OCI-LY3 (cell line): ENCODE measurements around the gene IKZF2.

Experiments used
- CTCF ChIP-seq: fragments of 200-600, 300-600 bp; sonication (generic); IDR thresholded peaks from 2 replicates; pipeline ENCODE4 v1.5.1; 2014; ENCODE audit warnings: antibody characterized with exemption, low read length, low read depth
- EZH2phosphoT487 ChIP-seq: fragments of 200-600 bp; shearing (Covaris generic); IDR thresholded peaks from 2 replicates; pipeline ENCODE4 v1.6.1; 2018; ENCODE audit warnings: antibody characterized with exemption, mixed run types, low read depth

GRCh38 chr2:212987492-212987891 lies 163.9 kb downstream of the IKZF2 start:
- TF ChIP-seq CTCF = no peak
- no peak for TF ChIP-seq EZH2phosphoT487
